Epithelial cell of proximal tubule (primary cell): ENCODE measurements around the gene UBE2R2. TPM values are rescaled to one million over a fixed set of nuclear protein-coding genes. Genes with fewer than 3 reads are reported as not detected.
"Not testable (repeated sequence)": the region's sequence is repeated elsewhere in the genome, so short reads cannot be mapped to it uniquely, and the experiment has no call there.

ENCODE experiments used
- DNase-seq: peaks from one replicate; pipeline ENCODE4 v3.0.0-alpha.2; 2011; ENCODE audit warnings: low read depth
- H3K4me3 ChIP-seq: 2 replicates; pipeline ENCODE4 v1.5.1; 2011; ENCODE audit warnings: low read depth, mild to moderate bottlenecking, low read length
- CTCF ChIP-seq: conservative IDR thresholded peaks from 2 replicates; pipeline ENCODE4 v1.5.1; 2012; ENCODE audit warnings: low read depth, mild to moderate bottlenecking, low read length
- total RNA-seq: library from RNA; depleted of rRNA; stranded (reverse); fragments of >200 nt; gene quantifications from 2 replicates; pipeline ENCODE4 v1.2.3, GENCODE V29; 2015

UBE2R2 gene
- total RNA-seq, 1 donor from 2014 or later = 27.4 TPM

- no peak for DNase-seq
- H3K4me3 ChIP-seq = no peak overlapping the region
- no peak for TF ChIP-seq CTCF
Measured at GRCh38 chr9:33861917-33862453, 45.0 kb downstream of the UBE2R2 start.

GRCh38 chr9:33863027-33863426 lies 46.1 kb downstream of the UBE2R2 start:
- not testable (repeated sequence) for DNase-seq, H3K4me3 ChIP-seq

GRCh38 chr9:33867747-33868439 lies 50.9 kb downstream of the UBE2R2 start:
- no peak overlapping the region for H3K4me3 ChIP-seq
- DNase-seq = no peak
- no peak for TF ChIP-seq CTCF

GRCh38 chr9:33868440-33868973 lies 51.5 kb downstream of the UBE2R2 start:
- TF ChIP-seq CTCF = no peak
- no peak for DNase-seq
- no peak overlapping the region for H3K4me3 ChIP-seq

GRCh38 chr9:33869243-33869642 lies 52.3 kb downstream of the UBE2R2 start:
- DNase-seq, H3K4me3 ChIP-seq: not testable (repeated sequence)

GRCh38 chr9:33877727-33878489 lies 60.9 kb downstream of the UBE2R2 start:
- no peak overlapping the region for H3K4me3 ChIP-seq
- DNase-seq = no peak
- no peak for TF ChIP-seq CTCF

GRCh38 chr9:33878691-33879366 lies 61.9 kb downstream of the UBE2R2 start:
- no peak overlapping the region for H3K4me3 ChIP-seq
- no peak for TF ChIP-seq CTCF
- DNase-seq = no peak
